GM23338 (cell line): Measurements from ENCODE around the gene BAG3. TPM values are rescaled to one million over a fixed set of nuclear protein-coding genes. Genes with fewer than 3 reads are reported as not detected.

Experiments
- CREB1 ChIP-seq: fragments of 250-450 bp; sonication (Bioruptor Pico); IDR thresholded peaks from 2 replicates; pipeline ENCODE4 v1.5.0; 2020; ENCODE audit warnings: low read depth, mild to moderate bottlenecking, moderate library complexity
- POLR2AphosphoS5 ChIP-seq: IDR thresholded peaks from 2 replicates; pipeline ENCODE4 v1.6.1; 2016; ENCODE audit warnings: antibody characterized with exemption, low read depth
- REST ChIP-seq: IDR thresholded peaks from one replicate; pipeline ENCODE4 v1.6.1; 2018; ENCODE audit warnings: antibody characterized with exemption; ENCODE audit not compliant: unreplicated experiment
- STAT1 ChIP-seq: IDR thresholded peaks from one replicate; pipeline ENCODE4 v1.6.1; 2016; ENCODE audit warnings: antibody characterized with exemption; ENCODE audit not compliant: unreplicated experiment
- ZNF114 ChIP-seq: fragments of 250-450 bp; sonication (Bioruptor Pico); IDR thresholded peaks from 2 replicates; pipeline ENCODE4 v1.5.0; 2020; ENCODE audit warnings: mild to moderate bottlenecking, moderate library complexity
- ZNF462 ChIP-seq: fragments of 250-450 bp; sonication (Bioruptor Pico); IDR thresholded peaks from 2 replicates; pipeline ENCODE4 v1.5.0; 2020; ENCODE audit warnings: mild to moderate bottlenecking, moderate library complexity
- polyA plus RNA-seq: library from polyadenylated mRNA; unstranded; fragments of >200 nt; fragmentation: Nextera tagmentation; extraction: Ambion mirVana; gene quantifications from 2 replicates; pipeline ENCODE4 v1.2.1, GENCODE V29; 2016
- total RNA-seq: library from RNA; depleted of rRNA; stranded (reverse); fragments of >200 nt; shearing (Covaris generic); gene quantifications from 2 replicates; pipeline ENCODE4 v1.2.3, GENCODE V29; 2014

BAG3 gene
- total and polyA plus RNA-seq, 2 experiments from 2014 or later, result 8.2 to 8.4 TPM

- no peak for TF ChIP-seq ZNF462 (CRISPR knock-in tag)
- TF ChIP-seq POLR2AphosphoS5, result no peak
- TF ChIP-seq REST, result no peak
- no peak for TF ChIP-seq ZNF114 (CRISPR knock-in tag)
- no peak for TF ChIP-seq STAT1
- TF ChIP-seq CREB1 (CRISPR knock-in tag), result no peak
Observed at GRCh38 chr10:119673271-119673670, 22.1 kb downstream of the BAG3 start (continued).
